IMR-90 (cell line): Measurements from ENCODE around the gene INPP5A. TPM values are rescaled to one million over a fixed set of nuclear protein-coding genes. Genes with fewer than 3 reads are reported as not detected.

Source experiments
- ATAC-seq: fragments of 200-7000 bp; cut with Tn5 transposase; 2 replicates; pipeline ENCODE4 v1.9.1; 2020; ENCODE audit warnings: low read depth, mild to moderate bottlenecking, moderate library complexity
- BruUV-seq: library from RNA; stranded (reverse); fragments of 400-500 nt; replicated peaks from 2 replicates; lab custom pipeline; 2021; lab: Mats Ljungman, UMichigan
- CTCF ChIA-PET: fragments of 300-600 bp; formaldehyde crosslinking; extraction: SDS; loops from one replicate; lab custom pipeline; 2021; ENCODE audit warnings: antibody characterized with exemption; lab: Yijun Ruan, JAX
- POLR2A ChIA-PET: fragments of 300-600 bp; sonication (Branson Sonifier 250); formaldehyde crosslinking; loops from one replicate; lab custom pipeline; 2022; ENCODE audit warnings: antibody characterized with exemption; ENCODE audit not compliant: unreplicated experiment; lab: Charles Lee
- DNase-seq: peaks from one replicate; pipeline ENCODE4 v3.0.0; 2013
- H2AFZ ChIP-seq: replicated peaks from 2 replicates; pipeline ENCODE3; 2013; ENCODE audit warnings: low read length, mild to moderate bottlenecking; ENCODE audit not compliant: poor library complexity
- H2AK5ac ChIP-seq: 2 replicates; pipeline ENCODE4 v1.6.1; 2013; ENCODE audit warnings: low read depth, low read length, inconsistent platforms
- H2AK9ac ChIP-seq: replicated peaks from 2 replicates; pipeline ENCODE3; 2013; ENCODE audit warnings: mild to moderate bottlenecking, low read depth, low read length, moderate library complexity; ENCODE audit not compliant: poor library complexity
- H2BK120ac ChIP-seq: 2 replicates; pipeline ENCODE4 v1.6.1; 2013; ENCODE audit warnings: low read depth, low read length, inconsistent platforms
- H2BK15ac ChIP-seq: 3 replicates; pipeline ENCODE4 v1.6.1; 2013; ENCODE audit warnings: low read depth, low read length, inconsistent platforms
- H2BK20ac ChIP-seq: 2 replicates; pipeline ENCODE4 v1.6.1; 2013; ENCODE audit warnings: low read depth, mild to moderate bottlenecking, inconsistent platforms, low read length, moderate library complexity
- H2BK5ac ChIP-seq: 2 replicates; pipeline ENCODE4 v1.6.1; 2013; ENCODE audit warnings: mild to moderate bottlenecking, low read depth, low read length, inconsistent platforms; ENCODE audit not compliant: poor library complexity, severe bottlenecking
- H3K14ac ChIP-seq: replicated peaks from 2 replicates; pipeline ENCODE4 v1.6.1; 2013; ENCODE audit warnings: low read depth, low read length, inconsistent platforms
- H3K18ac ChIP-seq: 2 replicates; pipeline ENCODE4 v1.6.1; 2013; ENCODE audit warnings: low read depth, low read length, control low read depth
- H3K23ac ChIP-seq: 2 replicates; pipeline ENCODE4 v1.6.1; 2013; ENCODE audit warnings: low read depth, low read length, inconsistent platforms
- H3K27ac ChIP-seq: 2 replicates; pipeline ENCODE4 v1.5.1; 2013; ENCODE audit warnings: mild to moderate bottlenecking, control low read depth, low read length; ENCODE audit not compliant: insufficient read depth
- H3K27me3 ChIP-seq: 2 replicates; pipeline ENCODE4 v1.6.1; 2013; ENCODE audit warnings: low read length; ENCODE audit not compliant: control insufficient read depth, insufficient read depth
- H3K36me3 ChIP-seq: 2 replicates; pipeline ENCODE4 v1.6.1; 2013; ENCODE audit warnings: low read length, mixed read lengths; ENCODE audit not compliant: control insufficient read depth, insufficient read depth
- H3K4ac ChIP-seq: 2 replicates; pipeline ENCODE4 v1.6.1; 2013; ENCODE audit warnings: low read depth, low read length, inconsistent platforms
- H3K4me1 ChIP-seq: 2 replicates; pipeline ENCODE4 v1.6.1; 2013; ENCODE audit warnings: low read length, mixed read lengths; ENCODE audit not compliant: control insufficient read depth, insufficient read depth
- H3K4me2 ChIP-seq: 2 replicates; pipeline ENCODE4 v1.6.1; 2013; ENCODE audit warnings: low read depth, mild to moderate bottlenecking, control low read depth, low read length, moderate library complexity
- H3K4me3 ChIP-seq: 2 replicates; pipeline ENCODE4 v1.5.1; 2013; ENCODE audit warnings: low read depth, mild to moderate bottlenecking, control low read depth, low read length, moderate library complexity; ENCODE audit not compliant: insufficient read depth
- H3K56ac ChIP-seq: 2 replicates; pipeline ENCODE4 v1.6.1; 2013; ENCODE audit warnings: low read length, inconsistent platforms; ENCODE audit not compliant: insufficient read depth; ENCODE audit errors: extremely low read depth
- H3K79me1 ChIP-seq, 2 experiments: 2 replicates each; pipeline ENCODE4 v1.6.1; 2013; ENCODE audit warnings: low read length in 2 of 2, inconsistent platforms in 1 of 2, low read depth in 1 of 2
- H3K9ac ChIP-seq: 2 replicates; pipeline ENCODE4 v1.6.1; 2013; ENCODE audit warnings: low read depth, low read length, control low read depth
- H3K9me1 ChIP-seq: 2 replicates; pipeline ENCODE4 v1.6.1; 2013; ENCODE audit warnings: low read length, inconsistent platforms; ENCODE audit not compliant: insufficient read depth
- H3K9me3 ChIP-seq: 2 replicates; pipeline ENCODE4 v1.6.1; 2013; ENCODE audit warnings: low read length; ENCODE audit not compliant: control insufficient read depth, insufficient read depth
- H4K20me1 ChIP-seq: 2 replicates; pipeline ENCODE4 v1.6.1; 2013; ENCODE audit warnings: low read length, inconsistent platforms; ENCODE audit not compliant: insufficient read depth
- H4K5ac ChIP-seq: 2 replicates; pipeline ENCODE4 v1.6.1; 2013; ENCODE audit warnings: mild to moderate bottlenecking, low read depth, low read length, control low read depth
- H4K8ac ChIP-seq, 2 experiments: 2 replicates each; pipeline ENCODE4 v1.6.1; 2013; ENCODE audit warnings: low read depth in 2 of 2, low read length in 2 of 2, control low read depth in 1 of 2, inconsistent platforms in 1 of 2
- H4K91ac ChIP-seq: 2 replicates; pipeline ENCODE4 v1.6.1; 2013; ENCODE audit warnings: low read depth, low read length, inconsistent platforms; ENCODE audit not compliant: insufficient read depth
- BHLHE40 ChIP-seq: fragments of 150-350 bp; IDR thresholded peaks from 2 replicates; pipeline ENCODE4 v1.6.1; 2016; ENCODE audit warnings: mild to moderate bottlenecking, low read depth, low read length
- CHD1 ChIP-seq: IDR thresholded peaks from 2 replicates; pipeline ENCODE4 v1.6.1; 2012; ENCODE audit warnings: low read depth, low read length, improper control_type of control experiment
- FOS ChIP-seq: fragments of 150-350 bp; IDR thresholded peaks from 2 replicates; pipeline ENCODE4 v1.6.1; 2016; ENCODE audit warnings: low read depth, low read length
- MAFK ChIP-seq: IDR thresholded peaks from 2 replicates; pipeline ENCODE4 v1.6.1; 2012; ENCODE audit warnings: low read depth, low read length, improper control_type of control experiment
- MAZ ChIP-seq: IDR thresholded peaks from 2 replicates; pipeline ENCODE4 v1.6.1; 2012; ENCODE audit warnings: low read depth, mild to moderate bottlenecking, low read length, improper control_type of control experiment, moderate library complexity, borderline replicate concordance
- MXI1 ChIP-seq: IDR thresholded peaks from 2 replicates; pipeline ENCODE4 v1.6.1; 2012; ENCODE audit warnings: low read depth, mild to moderate bottlenecking, low read length, moderate library complexity, borderline replicate concordance
- NFE2L2 ChIP-seq: fragments of 150-350 bp; IDR thresholded peaks from 2 replicates; pipeline ENCODE4 v1.6.1; 2016; ENCODE audit warnings: low read depth, mild to moderate bottlenecking, low read length
- POLR2A ChIP-seq: IDR thresholded peaks from 2 replicates; pipeline ENCODE4 v1.6.1; 2012; ENCODE audit warnings: mild to moderate bottlenecking, low read depth, low read length
- RFX5 ChIP-seq: IDR thresholded peaks from 2 replicates; pipeline ENCODE4 v1.8.0; 2012; ENCODE audit warnings: low read depth, mild to moderate bottlenecking, low read length, moderate library complexity
- SMC3 ChIP-seq: fragments of 150-350 bp; IDR thresholded peaks from 2 replicates; pipeline ENCODE4 v1.6.1; 2016; ENCODE audit warnings: low read depth, mild to moderate bottlenecking, antibody characterized with exemption, low read length, moderate library complexity
- WGBS, 2 experiments: methylation state at CpG; one replicate each; pipeline versions ENCODE4 v1.1.5 to v1.1.7; 2013; ENCODE audit warnings: missing lambda C conversion rate in 2 of 2; ENCODE audit not compliant: insufficient read length in 1 of 2; ENCODE audit errors: extremely low coverage in 2 of 2; 5-methylcytosine and 5-hydroxymethylcytosine counted together
- dilution Hi-C: fragments of 300-500 bp; cut with HindIII; formaldehyde crosslinking; loops from one replicate; pipeline ENCODE4 v1.14.3; 2018; ENCODE audit warnings: low sequenced_read_pairs; ENCODE audit not compliant: unreplicated experiment
- in situ Hi-C: fragments of 300-500 bp; cut with MboI; formaldehyde crosslinking; loops from 3 replicates; pipeline ENCODE4 v1.14.3; 2019; ENCODE audit warnings: low sequenced_read_pairs, inconsistent platforms, mixed read lengths
- intact Hi-C: fragments of 100-400 bp; cut with micrococcal nuclease; formaldehyde crosslinking; loops from 2 replicates; pipeline ENCODE4 v1.10.0; 2022
- polyA plus RNA-seq, 3 experiments: library from polyadenylated mRNA; depleted of rRNA; stranded (reverse); fragments of >200 nt; gene quantifications; 2 replicates each; pipeline ENCODE4 v1.2.3, GENCODE V29; 2012; ENCODE audit warnings: low replicate concordance in 1 of 3
- total RNA-seq: library from RNA; depleted of rRNA; stranded (reverse); fragments of >200 nt; gene quantifications from 2 replicates; pipeline ENCODE4 v1.2.3, GENCODE V29; 2012
- TF ChIP-seq, protein P1 (sequence below): conservative IDR thresholded peaks from 2 replicates; pipeline ENCODE4 v1.5.1; 2012; ENCODE audit warnings: mild to moderate bottlenecking, low read depth, low read length, improper control_type of control experiment
- TF ChIP-seq, protein P2 (sequence below): fragments of 150-350 bp; IDR thresholded peaks from 2 replicates; pipeline ENCODE4 v1.6.1; 2017; ENCODE audit warnings: mild to moderate bottlenecking, antibody characterized with exemption, low read length, low read depth

Gene INPP5A
- total and polyA plus RNA-seq, 2 of the 4 experiments (the other 2 are of a cell fraction): 21.4 to 36.7 TPM

DNA sequence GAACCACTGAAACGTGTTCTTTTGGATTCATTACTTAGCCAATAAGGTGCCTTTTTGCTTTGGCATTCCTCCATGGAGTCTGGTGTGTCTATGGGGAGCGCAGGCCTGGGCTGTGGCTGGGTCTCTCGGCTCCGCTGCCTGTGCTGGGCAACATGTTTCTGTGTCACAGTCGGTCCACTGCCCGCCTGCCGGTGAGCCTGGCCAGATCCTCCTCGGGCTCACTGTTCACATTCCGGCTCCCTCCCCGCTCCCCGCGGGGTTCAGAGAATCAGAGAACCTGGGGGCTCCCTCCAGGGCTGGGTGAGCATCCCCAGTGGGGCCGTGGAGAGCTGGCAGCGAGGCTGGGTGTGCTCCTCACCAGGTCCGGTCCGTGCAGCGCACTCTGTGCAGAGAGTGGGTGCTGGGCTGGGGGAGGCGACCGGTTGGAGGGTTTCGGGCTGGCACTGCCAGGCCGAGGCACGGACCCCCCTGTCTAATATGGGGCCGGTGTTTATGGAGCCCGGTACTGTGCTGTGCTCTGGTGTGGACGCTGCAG lies 70.4 kb downstream of the INPP5A start:
- POLR2A ChIA-PET: no interaction called here
- H3K14ac ChIP-seq: no peak overlapping the region
- H3K18ac ChIP-seq: no peak overlapping the region
- no peak overlapping the region for H2BK15ac ChIP-seq
- H4K20me1 ChIP-seq: peaks cover 73% of the 10 kb centered on the region
- dilution Hi-C loops (no loop called here), intact Hi-C loops (no loop called here), in situ Hi-C loops (no loop called here)
- DNase-seq (no peak), ATAC-seq (no peak)
- H4K91ac ChIP-seq: no peak overlapping the region
- no peak overlapping the region for H2BK120ac ChIP-seq
- no peak overlapping the region for H2AFZ ChIP-seq
- H3K79me1 ChIP-seq: peaks cover 18 to 38% of the 10 kb centered on the region in 2 experiments; a peak in 3 of 4 replicates
- 94% methylated on average over 22 of the region's 25 CpGs; no CpG with 5 or more reads in 1 of the 2 experiments for WGBS, 2 experiments
- no peak overlapping the region for H3K23ac ChIP-seq
- H3K36me3 ChIP-seq: no peaks in the 10 kb centered on the region
- no peaks in the 10 kb centered on the region for H3K27me3 ChIP-seq
- H3K9ac ChIP-seq: no peak overlapping the region
- H2AK5ac ChIP-seq: no peak overlapping the region
- H3K9me1 ChIP-seq: peaks cover 3% of the 10 kb centered on the region; the same call in 1 of the 2 replicates
- H3K4ac ChIP-seq: no peak overlapping the region
- H3K27ac ChIP-seq: no peak overlapping the region
- TF ChIP-seq NFE2L2 (no peak), POLR2A (no peak), CHD1 (no peak), FOS (no peak), BHLHE40 (no peak), SMC3 (no peak), MAFK (no peak), MXI1 (no peak), MAZ (no peak), RFX5 (no peak)
- TF ChIP-seq, protein P1, sequence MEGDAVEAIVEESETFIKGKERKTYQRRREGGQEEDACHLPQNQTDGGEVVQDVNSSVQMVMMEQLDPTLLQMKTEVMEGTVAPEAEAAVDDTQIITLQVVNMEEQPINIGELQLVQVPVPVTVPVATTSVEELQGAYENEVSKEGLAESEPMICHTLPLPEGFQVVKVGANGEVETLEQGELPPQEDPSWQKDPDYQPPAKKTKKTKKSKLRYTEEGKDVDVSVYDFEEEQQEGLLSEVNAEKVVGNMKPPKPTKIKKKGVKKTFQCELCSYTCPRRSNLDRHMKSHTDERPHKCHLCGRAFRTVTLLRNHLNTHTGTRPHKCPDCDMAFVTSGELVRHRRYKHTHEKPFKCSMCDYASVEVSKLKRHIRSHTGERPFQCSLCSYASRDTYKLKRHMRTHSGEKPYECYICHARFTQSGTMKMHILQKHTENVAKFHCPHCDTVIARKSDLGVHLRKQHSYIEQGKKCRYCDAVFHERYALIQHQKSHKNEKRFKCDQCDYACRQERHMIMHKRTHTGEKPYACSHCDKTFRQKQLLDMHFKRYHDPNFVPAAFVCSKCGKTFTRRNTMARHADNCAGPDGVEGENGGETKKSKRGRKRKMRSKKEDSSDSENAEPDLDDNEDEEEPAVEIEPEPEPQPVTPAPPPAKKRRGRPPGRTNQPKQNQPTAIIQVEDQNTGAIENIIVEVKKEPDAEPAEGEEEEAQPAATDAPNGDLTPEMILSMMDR: no peak
- TF ChIP-seq, protein P2, sequence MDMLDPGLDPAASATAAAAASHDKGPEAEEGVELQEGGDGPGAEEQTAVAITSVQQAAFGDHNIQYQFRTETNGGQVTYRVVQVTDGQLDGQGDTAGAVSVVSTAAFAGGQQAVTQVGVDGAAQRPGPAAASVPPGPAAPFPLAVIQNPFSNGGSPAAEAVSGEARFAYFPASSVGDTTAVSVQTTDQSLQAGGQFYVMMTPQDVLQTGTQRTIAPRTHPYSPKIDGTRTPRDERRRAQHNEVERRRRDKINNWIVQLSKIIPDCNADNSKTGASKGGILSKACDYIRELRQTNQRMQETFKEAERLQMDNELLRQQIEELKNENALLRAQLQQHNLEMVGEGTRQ: no peak
- no peaks in the 10 kb centered on the region for H3K9me3 ChIP-seq
- no peak overlapping the region for H4K8ac ChIP-seq
- CTCF ChIA-PET: no interaction called here
- no TSS peak for BruUV-seq
- H4K5ac ChIP-seq: no peak overlapping the region
- H3K4me2 ChIP-seq: no peak overlapping the region
- H2AK9ac ChIP-seq: no peak overlapping the region
- no peak overlapping the region for H3K4me3 ChIP-seq
- peaks cover 11% of the 10 kb centered on the region; the same call in 1 of the 2 replicates for H3K4me1 ChIP-seq
- H2BK20ac ChIP-seq: no peak overlapping the region
- H2BK5ac ChIP-seq: no peak overlapping the region
- no peak overlapping the region for H3K56ac ChIP-seq
